Measurements from ENCODE around the gene DDX31.

DDX31 gene

GRCh38 chr9:132616725-132617124, 53.1 kb downstream of the DDX31 start:
- H3K27ac ChIP-seq = no peak overlapping the region
- H3K27me3 ChIP-seq = no peaks in the 10 kb centered on the region
- H3K4me1 ChIP-seq (ENCODE audit: control insufficient read depth in 1 of 2, insufficient read depth in 1 of 2, low read depth in 1 of 2, low read length in 1 of 2) = no peaks in the 10 kb centered on the region
- H3K36me3 ChIP-seq = peaks cover 3% of the 10 kb centered on the region
- no peak overlapping the region for H3K4me3 ChIP-seq (ENCODE audit: low read depth in 1 of 2, low read length in 1 of 2)
- no peak for TF ChIP-seq CTCF (IDR thresholded peaks at IDR 0.05)
- H3K9me3 ChIP-seq = no peaks in the 10 kb centered on the region

GRCh38 chr9:132615774-132616173, 54.0 kb downstream of the DDX31 start:
- Histone ChIP-seq H3K9me3 (no peaks in the 10 kb centered on the region), H3K27ac (no peak overlapping the region), H3K27me3 (no peaks in the 10 kb centered on the region), H3K36me3 (peaks cover 9% of the 10 kb centered on the region), H3K4me1 (ENCODE audit: control insufficient read depth in 1 of 2, insufficient read depth in 1 of 2, low read depth in 1 of 2, low read length in 1 of 2) (no peaks in the 10 kb centered on the region), H3K4me3 (ENCODE audit: low read depth in 1 of 2, low read length in 1 of 2) (no peak overlapping the region)
- TF ChIP-seq CTCF (IDR thresholded peaks at IDR 0.05) = no peak

- H3K4me1 ChIP-seq (ENCODE audit: control insufficient read depth in 1 of 2, insufficient read depth in 1 of 2, low read depth in 1 of 2, low read length in 1 of 2) = no peaks in the 10 kb centered on the region
- no peak overlapping the region for H3K27ac ChIP-seq
- no peak overlapping the region for H3K4me3 ChIP-seq (ENCODE audit: low read depth in 1 of 2, low read length in 1 of 2)
- no peaks in the 10 kb centered on the region for H3K9me3 ChIP-seq
- peaks cover 9% of the 10 kb centered on the region for H3K36me3 ChIP-seq
- no peaks in the 10 kb centered on the region for H3K27me3 ChIP-seq
- TF ChIP-seq CTCF (IDR thresholded peaks at IDR 0.05) = no peak
These were observed 55.5 kb downstream of the DDX31 start for GRCh38 chr9:132614324-132614723.

GRCh38 chr9:132610661-132611060, 59.1 kb downstream of the DDX31 start:
- Histone ChIP-seq H3K36me3 (peaks cover 9% of the 10 kb centered on the region), H3K27ac (no peak overlapping the region), H3K27me3 (no peaks in the 10 kb centered on the region), H3K4me3 (ENCODE audit: low read depth in 1 of 2, low read length in 1 of 2) (no peak overlapping the region), H3K9me3 (no peaks in the 10 kb centered on the region), H3K4me1 (ENCODE audit: control insufficient read depth in 1 of 2, insufficient read depth in 1 of 2, low read depth in 1 of 2, low read length in 1 of 2) (no peaks in the 10 kb centered on the region)
- no peak for TF ChIP-seq CTCF (IDR thresholded peaks at IDR 0.05)

- peaks cover 9% of the 10 kb centered on the region for H3K36me3 ChIP-seq
- H3K27ac ChIP-seq = no peak overlapping the region
These were observed 60.0 kb downstream of the DDX31 start for GRCh38 chr9:132609829-132610228.

More at GRCh38 chr9:132609829-132610228, 60.0 kb downstream of the DDX31 start:
- H3K4me3 ChIP-seq (ENCODE audit: low read depth in 1 of 2, low read length in 1 of 2) = no peak overlapping the region
- no peaks in the 10 kb centered on the region for H3K9me3 ChIP-seq
- no peak for TF ChIP-seq CTCF (IDR thresholded peaks at IDR 0.05)
- H3K27me3 ChIP-seq = no peaks in the 10 kb centered on the region
- H3K4me1 ChIP-seq (ENCODE audit: control insufficient read depth in 1 of 2, insufficient read depth in 1 of 2, low read depth in 1 of 2, low read length in 1 of 2) = no peaks in the 10 kb centered on the region

Measured in neutrophil (primary cell).